GM12878 (cell line): ENCODE data around the gene P2RY11. TPM values are rescaled to one million over a fixed set of nuclear protein-coding genes. Genes with fewer than 3 reads are reported as not detected.
A peak's percentile ranks its signal among the peaks of the same experiment; 100 is the strongest.

Experiments used
- EZH2 ChIP-seq: IDR thresholded peaks from 2 replicates; pipeline ENCODE4 v1.6.1; 2012; ENCODE audit warnings: low read depth, mild to moderate bottlenecking, control low read depth, inconsistent platforms, low read length, borderline replicate concordance; ENCODE audit not compliant: control insufficient read depth
- GABPA ChIP-seq: IDR thresholded peaks from 2 replicates; pipeline ENCODE4 v1.6.1; 2014; ENCODE audit warnings: antibody characterized with exemption, low read depth, mild to moderate bottlenecking, inconsistent platforms
- MEF2A ChIP-seq: IDR thresholded peaks from 2 replicates; pipeline ENCODE4 v1.6.1; 2011; ENCODE audit warnings: low read depth, mild to moderate bottlenecking, low read length, moderate library complexity; ENCODE audit not compliant: insufficient read depth
- MYB ChIP-seq: fragments of 150-350 bp; IDR thresholded peaks from 2 replicates; pipeline ENCODE4 v1.6.1; 2014; ENCODE audit warnings: mild to moderate bottlenecking, low read depth, low read length, borderline replicate concordance
- NFXL1 ChIP-seq: fragments of 450-650 bp; IDR thresholded peaks from 2 replicates; pipeline ENCODE4 v1.6.1; 2017; ENCODE audit warnings: antibody characterized with exemption, mild to moderate bottlenecking, borderline replicate concordance
- PAX5 ChIP-seq: IDR thresholded peaks from 2 replicates; pipeline ENCODE4 v1.6.1; 2011; ENCODE audit warnings: low read depth, low read length, borderline replicate concordance
- POU2F2 ChIP-seq: IDR thresholded peaks from 3 replicates; pipeline ENCODE4 v1.6.1; 2011; ENCODE audit warnings: low read depth, mild to moderate bottlenecking, low read length, borderline replicate concordance
- ZNF274 ChIP-seq: IDR thresholded peaks from one replicate; pipeline ENCODE4 v1.8.0; 2011; ENCODE audit not compliant: insufficient read length, insufficient read depth
- ZSCAN29 ChIP-seq: fragments of 450-650 bp; IDR thresholded peaks from 2 replicates; pipeline ENCODE4 v1.6.1; 2017; ENCODE audit warnings: mild to moderate bottlenecking, moderate library complexity
- polyA plus RNA-seq, 11 experiments: library from polyadenylated mRNA; depleted of rRNA in 4 of 11; unstranded in 6 of 11; stranded (reverse) in 5 of 11; fragments of >200 nt; fragmentation: Nextera tagmentation in 4 of 11; fragmentation: Illumina TruSeq in 1 of 11; extraction: Ambion mirVana in 4 of 11; extraction: Trizol in 1 of 11; gene quantifications; 1 replicate in 1 of 11; 2 replicates in 10 of 11; pipeline versions ENCODE4 v1.2.1 to v1.2.3, GENCODE V29; 2011 to 2016; ENCODE audit warnings: inconsistent platforms in 2 of 11, missing spikeins in 2 of 11, low read depth in 1 of 11
- total RNA-seq, 4 experiments: library from RNA; depleted of rRNA in 3 of 4; stranded (reverse); fragments of >200 nt in 3 of 4; fragmentation: Illumina TruSeq in 1 of 4; extraction: Trizol in 1 of 4; gene quantifications; 2 replicates each; pipeline versions ENCODE4 v1.2.1 to v1.2.3, GENCODE V29; 2013 to 2021
- TF ChIP-seq, protein P1 (sequence below): fragments of 450-650 bp; IDR thresholded peaks from 2 replicates; pipeline ENCODE4 v1.6.1; 2017; ENCODE audit warnings: mild to moderate bottlenecking, low read depth, inconsistent platforms; ENCODE audit not compliant: poor library complexity, severe bottlenecking
- TF ChIP-seq, protein P2 (sequence below): fragments of 450-650 bp; IDR thresholded peaks from 2 replicates; pipeline ENCODE4 v1.6.1; 2016; ENCODE audit warnings: mild to moderate bottlenecking
- TF ChIP-seq, protein P3 (sequence below): IDR thresholded peaks from 2 replicates; pipeline ENCODE4 v1.6.1; 2011; ENCODE audit warnings: borderline replicate concordance, low read depth, mild to moderate bottlenecking, moderate library complexity, mixed read lengths, low read length; ENCODE audit not compliant: insufficient read depth; ENCODE audit errors: extremely low read length
- TF ChIP-seq, protein P4 (sequence below): IDR thresholded peaks from 2 replicates; pipeline ENCODE4 v1.6.1; 2012; ENCODE audit warnings: mild to moderate bottlenecking, low read depth, low read length
- TF ChIP-seq, protein P5 (sequence below): fragments of 150-350 bp; IDR thresholded peaks from 2 replicates; pipeline ENCODE4 v1.6.1; 2014; ENCODE audit warnings: mild to moderate bottlenecking, low read depth, low read length
- TF ChIP-seq, protein P6 (sequence below): fragments of 450-650 bp; formaldehyde crosslinking; IDR thresholded peaks from 2 replicates; pipeline ENCODE4 v1.4.0; 2022; ENCODE audit warnings: mild to moderate bottlenecking, moderate library complexity

P2RY11 gene
- total and polyA plus RNA-seq, 10 of the 15 experiments (the other 5 are each of a cell fraction or from before 2014, with no cell fraction given) = 0.14 to 46.5 (median 7.6) TPM

DNA sequence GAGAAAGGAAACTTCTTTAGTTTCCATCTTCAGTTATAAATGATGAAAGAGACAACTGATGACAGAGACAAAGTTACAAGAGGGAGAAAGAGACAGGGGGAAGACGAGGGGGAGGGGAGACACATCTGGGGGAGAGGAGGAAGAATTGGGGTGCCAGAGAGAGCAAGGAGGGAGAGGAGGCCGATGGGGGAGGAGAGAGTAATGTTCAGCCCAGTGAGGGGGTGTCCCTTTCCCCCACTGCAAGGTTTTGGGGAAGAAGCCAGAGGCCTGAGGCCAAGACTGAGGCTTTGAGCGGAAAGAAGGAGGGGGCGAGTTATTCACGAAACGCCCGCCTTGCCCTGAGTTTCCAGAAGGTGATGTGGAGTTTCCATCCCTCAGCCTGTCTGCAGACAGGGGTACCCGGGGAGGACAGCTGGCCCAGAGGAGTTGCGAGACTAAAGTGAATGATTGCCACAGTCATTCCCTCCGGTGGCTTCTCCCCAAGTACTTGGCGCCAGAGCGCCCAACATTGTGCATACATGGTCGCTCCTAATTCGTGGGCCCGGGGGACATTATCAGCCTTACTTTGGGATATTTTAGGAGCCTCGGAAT is 5.9 kb upstream of the P2RY11 start (continued):
- TF ChIP-seq, protein P1, sequence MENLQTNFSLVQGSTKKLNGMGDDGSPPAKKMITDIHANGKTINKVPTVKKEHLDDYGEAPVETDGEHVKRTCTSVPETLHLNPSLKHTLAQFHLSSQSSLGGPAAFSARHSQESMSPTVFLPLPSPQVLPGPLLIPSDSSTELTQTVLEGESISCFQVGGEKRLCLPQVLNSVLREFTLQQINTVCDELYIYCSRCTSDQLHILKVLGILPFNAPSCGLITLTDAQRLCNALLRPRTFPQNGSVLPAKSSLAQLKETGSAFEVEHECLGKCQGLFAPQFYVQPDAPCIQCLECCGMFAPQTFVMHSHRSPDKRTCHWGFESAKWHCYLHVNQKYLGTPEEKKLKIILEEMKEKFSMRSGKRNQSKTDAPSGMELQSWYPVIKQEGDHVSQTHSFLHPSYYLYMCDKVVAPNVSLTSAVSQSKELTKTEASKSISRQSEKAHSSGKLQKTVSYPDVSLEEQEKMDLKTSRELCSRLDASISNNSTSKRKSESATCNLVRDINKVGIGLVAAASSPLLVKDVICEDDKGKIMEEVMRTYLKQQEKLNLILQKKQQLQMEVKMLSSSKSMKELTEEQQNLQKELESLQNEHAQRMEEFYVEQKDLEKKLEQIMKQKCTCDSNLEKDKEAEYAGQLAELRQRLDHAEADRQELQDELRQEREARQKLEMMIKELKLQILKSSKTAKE = peak; percentile 89
- TF ChIP-seq ZSCAN29 (peak; percentile 82; the same call in 1 of the 2 replicates), MYB (no peak), NFXL1 (no peak), GABPA (no peak), MEF2A (peak; percentile 41; the same call in 1 of the 2 replicates), EZH2 (no peak), POU2F2 (peak; percentile 49; the same call in 1 of the 3 replicates), PAX5 (peak; percentile 67; the same call in 1 of the 2 replicates), ZNF274 (no peak)
- TF ChIP-seq, protein P2, sequence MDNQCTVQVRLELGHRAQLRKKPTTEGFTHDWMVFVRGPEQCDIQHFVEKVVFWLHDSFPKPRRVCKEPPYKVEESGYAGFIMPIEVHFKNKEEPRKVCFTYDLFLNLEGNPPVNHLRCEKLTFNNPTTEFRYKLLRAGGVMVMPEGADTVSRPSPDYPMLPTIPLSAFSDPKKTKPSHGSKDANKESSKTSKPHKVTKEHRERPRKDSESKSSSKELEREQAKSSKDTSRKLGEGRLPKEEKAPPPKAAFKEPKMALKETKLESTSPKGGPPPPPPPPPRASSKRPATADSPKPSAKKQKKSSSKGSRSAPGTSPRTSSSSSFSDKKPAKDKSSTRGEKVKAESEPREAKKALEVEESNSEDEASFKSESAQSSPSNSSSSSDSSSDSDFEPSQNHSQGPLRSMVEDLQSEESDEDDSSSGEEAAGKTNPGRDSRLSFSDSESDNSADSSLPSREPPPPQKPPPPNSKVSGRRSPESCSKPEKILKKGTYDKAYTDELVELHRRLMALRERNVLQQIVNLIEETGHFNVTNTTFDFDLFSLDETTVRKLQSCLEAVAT = peak; percentile 91
- TF ChIP-seq, protein P3, sequence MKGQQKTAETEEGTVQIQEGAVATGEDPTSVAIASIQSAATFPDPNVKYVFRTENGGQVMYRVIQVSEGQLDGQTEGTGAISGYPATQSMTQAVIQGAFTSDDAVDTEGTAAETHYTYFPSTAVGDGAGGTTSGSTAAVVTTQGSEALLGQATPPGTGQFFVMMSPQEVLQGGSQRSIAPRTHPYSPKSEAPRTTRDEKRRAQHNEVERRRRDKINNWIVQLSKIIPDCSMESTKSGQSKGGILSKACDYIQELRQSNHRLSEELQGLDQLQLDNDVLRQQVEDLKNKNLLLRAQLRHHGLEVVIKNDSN = no peak
- TF ChIP-seq, protein P4, sequence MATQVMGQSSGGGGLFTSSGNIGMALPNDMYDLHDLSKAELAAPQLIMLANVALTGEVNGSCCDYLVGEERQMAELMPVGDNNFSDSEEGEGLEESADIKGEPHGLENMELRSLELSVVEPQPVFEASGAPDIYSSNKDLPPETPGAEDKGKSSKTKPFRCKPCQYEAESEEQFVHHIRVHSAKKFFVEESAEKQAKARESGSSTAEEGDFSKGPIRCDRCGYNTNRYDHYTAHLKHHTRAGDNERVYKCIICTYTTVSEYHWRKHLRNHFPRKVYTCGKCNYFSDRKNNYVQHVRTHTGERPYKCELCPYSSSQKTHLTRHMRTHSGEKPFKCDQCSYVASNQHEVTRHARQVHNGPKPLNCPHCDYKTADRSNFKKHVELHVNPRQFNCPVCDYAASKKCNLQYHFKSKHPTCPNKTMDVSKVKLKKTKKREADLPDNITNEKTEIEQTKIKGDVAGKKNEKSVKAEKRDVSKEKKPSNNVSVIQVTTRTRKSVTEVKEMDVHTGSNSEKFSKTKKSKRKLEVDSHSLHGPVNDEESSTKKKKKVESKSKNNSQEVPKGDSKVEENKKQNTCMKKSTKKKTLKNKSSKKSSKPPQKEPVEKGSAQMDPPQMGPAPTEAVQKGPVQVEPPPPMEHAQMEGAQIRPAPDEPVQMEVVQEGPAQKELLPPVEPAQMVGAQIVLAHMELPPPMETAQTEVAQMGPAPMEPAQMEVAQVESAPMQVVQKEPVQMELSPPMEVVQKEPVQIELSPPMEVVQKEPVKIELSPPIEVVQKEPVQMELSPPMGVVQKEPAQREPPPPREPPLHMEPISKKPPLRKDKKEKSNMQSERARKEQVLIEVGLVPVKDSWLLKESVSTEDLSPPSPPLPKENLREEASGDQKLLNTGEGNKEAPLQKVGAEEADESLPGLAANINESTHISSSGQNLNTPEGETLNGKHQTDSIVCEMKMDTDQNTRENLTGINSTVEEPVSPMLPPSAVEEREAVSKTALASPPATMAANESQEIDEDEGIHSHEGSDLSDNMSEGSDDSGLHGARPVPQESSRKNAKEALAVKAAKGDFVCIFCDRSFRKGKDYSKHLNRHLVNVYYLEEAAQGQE = no peak
- TF ChIP-seq, protein P5, sequence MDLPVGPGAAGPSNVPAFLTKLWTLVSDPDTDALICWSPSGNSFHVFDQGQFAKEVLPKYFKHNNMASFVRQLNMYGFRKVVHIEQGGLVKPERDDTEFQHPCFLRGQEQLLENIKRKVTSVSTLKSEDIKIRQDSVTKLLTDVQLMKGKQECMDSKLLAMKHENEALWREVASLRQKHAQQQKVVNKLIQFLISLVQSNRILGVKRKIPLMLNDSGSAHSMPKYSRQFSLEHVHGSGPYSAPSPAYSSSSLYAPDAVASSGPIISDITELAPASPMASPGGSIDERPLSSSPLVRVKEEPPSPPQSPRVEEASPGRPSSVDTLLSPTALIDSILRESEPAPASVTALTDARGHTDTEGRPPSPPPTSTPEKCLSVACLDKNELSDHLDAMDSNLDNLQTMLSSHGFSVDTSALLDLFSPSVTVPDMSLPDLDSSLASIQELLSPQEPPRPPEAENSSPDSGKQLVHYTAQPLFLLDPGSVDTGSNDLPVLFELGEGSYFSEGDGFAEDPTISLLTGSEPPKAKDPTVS = no peak
- TF ChIP-seq, protein P6, sequence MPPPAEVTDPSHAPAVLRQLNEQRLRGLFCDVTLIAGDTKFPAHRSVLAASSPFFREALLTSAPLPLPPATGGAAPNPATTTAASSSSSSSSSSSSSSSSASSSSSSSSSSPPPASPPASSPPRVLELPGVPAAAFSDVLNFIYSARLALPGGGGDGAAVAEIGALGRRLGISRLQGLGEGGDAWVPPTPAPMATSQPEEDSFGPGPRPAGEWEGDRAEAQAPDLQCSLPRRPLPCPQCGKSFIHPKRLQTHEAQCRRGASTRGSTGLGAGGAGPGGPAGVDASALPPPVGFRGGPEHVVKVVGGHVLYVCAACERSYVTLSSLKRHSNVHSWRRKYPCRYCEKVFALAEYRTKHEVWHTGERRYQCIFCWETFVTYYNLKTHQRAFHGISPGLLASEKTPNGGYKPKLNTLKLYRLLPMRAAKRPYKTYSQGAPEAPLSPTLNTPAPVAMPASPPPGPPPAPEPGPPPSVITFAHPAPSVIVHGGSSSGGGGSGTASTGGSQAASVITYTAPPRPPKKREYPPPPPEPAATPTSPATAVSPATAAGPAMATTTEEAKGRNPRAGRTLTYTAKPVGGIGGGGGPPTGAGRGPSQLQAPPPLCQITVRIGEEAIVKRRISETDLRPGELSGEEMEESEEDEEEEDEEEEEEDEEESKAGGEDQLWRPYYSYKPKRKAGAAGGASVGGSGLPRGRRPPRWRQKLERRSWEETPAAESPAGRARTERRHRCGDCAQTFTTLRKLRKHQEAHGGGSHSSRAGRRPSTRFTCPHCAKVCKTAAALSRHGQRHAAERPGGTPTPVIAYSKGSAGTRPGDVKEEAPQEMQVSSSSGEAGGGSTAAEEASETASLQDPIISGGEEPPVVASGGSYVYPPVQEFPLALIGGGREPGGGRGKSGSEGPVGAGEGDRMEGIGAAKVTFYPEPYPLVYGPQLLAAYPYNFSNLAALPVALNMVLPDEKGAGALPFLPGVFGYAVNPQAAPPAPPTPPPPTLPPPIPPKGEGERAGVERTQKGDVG (CRISPR knock-in tag) = no peak
